GM23338 (cell line): Measurements from ENCODE around the gene C12orf42.

Source experiments
- CREB1 ChIP-seq: fragments of 250-450 bp; sonication (Bioruptor Pico); IDR thresholded peaks from 2 replicates; pipeline ENCODE4 v1.5.0; 2020; ENCODE audit warnings: low read depth, mild to moderate bottlenecking, moderate library complexity
- CTCF ChIP-seq, 2 experiments: fragments of 200-600 bp in 1 of 2; sonication (generic) in 1 of 2; conservative IDR thresholded peaks; 2 replicates each; pipeline versions ENCODE4 v1.5.1 to v1.6.1; 2016 to 2017; ENCODE audit warnings: antibody characterized with exemption in 2 of 2, low read depth in 2 of 2, mild to moderate bottlenecking in 2 of 2, moderate library complexity in 1 of 2
- ETS1 ChIP-seq: IDR thresholded peaks from 2 replicates; pipeline ENCODE4 v1.6.1; 2016; ENCODE audit warnings: antibody characterized with exemption
- EZH2 ChIP-seq: fragments of 200-600 bp; sonication (generic); IDR thresholded peaks from one replicate; pipeline ENCODE4 v1.8.0; 2017; ENCODE audit warnings: antibody characterized with exemption, mild to moderate bottlenecking, low read depth; ENCODE audit not compliant: unreplicated experiment
- EZH2phosphoT487 ChIP-seq: fragments of 200-600 bp; sonication (generic); IDR thresholded peaks from one replicate; pipeline ENCODE4 v1.8.1; 2018; ENCODE audit warnings: antibody characterized with exemption; ENCODE audit not compliant: unreplicated experiment
- JUNB ChIP-seq: IDR thresholded peaks from one replicate; pipeline ENCODE4 v1.6.1; 2016; ENCODE audit warnings: antibody characterized with exemption; ENCODE audit not compliant: unreplicated experiment
- NANOG ChIP-seq: IDR thresholded peaks from 2 replicates; pipeline ENCODE4 v1.6.1; 2016; ENCODE audit warnings: antibody characterized with exemption, borderline replicate concordance
- POLR2AphosphoS5 ChIP-seq: IDR thresholded peaks from 2 replicates; pipeline ENCODE4 v1.6.1; 2016; ENCODE audit warnings: antibody characterized with exemption, low read depth
- REST ChIP-seq: IDR thresholded peaks from one replicate; pipeline ENCODE4 v1.6.1; 2018; ENCODE audit warnings: antibody characterized with exemption; ENCODE audit not compliant: unreplicated experiment
- ZNF114 ChIP-seq: fragments of 250-450 bp; sonication (Bioruptor Pico); IDR thresholded peaks from 2 replicates; pipeline ENCODE4 v1.5.0; 2020; ENCODE audit warnings: mild to moderate bottlenecking, moderate library complexity
- ZNF331 ChIP-seq: fragments of 250-450 bp; sonication (Bioruptor Pico); IDR thresholded peaks from 2 replicates; pipeline ENCODE4 v1.5.0; 2020; ENCODE audit warnings: low read depth, mild to moderate bottlenecking, moderate library complexity
- ZNF462 ChIP-seq: fragments of 250-450 bp; sonication (Bioruptor Pico); IDR thresholded peaks from 2 replicates; pipeline ENCODE4 v1.5.0; 2020; ENCODE audit warnings: mild to moderate bottlenecking, moderate library complexity

- TF ChIP-seq CTCF (conservative IDR thresholded peaks at IDR 0.05; ENCODE audit: low read depth in 2 of 2) (no peak), POLR2AphosphoS5 (no peak), EZH2 (no peak), REST (no peak), CREB1 (CRISPR knock-in tag) (no peak), JUNB (no peak), ZNF331 (CRISPR knock-in tag) (no peak), NANOG (no peak), EZH2phosphoT487 (no peak), ETS1 (no peak), ZNF462 (CRISPR knock-in tag) (no peak), ZNF114 (CRISPR knock-in tag) (no peak)
These were observed 207.8 kb downstream of the C12orf42 start for GRCh38 chr12:103288016-103288415.
